Naive thymus-derived CD8-positive, alpha-beta T cell (primary cell): Measurements from ENCODE around the gene PRR23E. TPM values are rescaled to one million over a fixed set of nuclear protein-coding genes. Genes with fewer than 3 reads are reported as not detected.

ENCODE experiments used
- ATAC-seq, 2 donors: fragments of 150-1000 bp; cut with Tn5 transposase in 1 of 2; sonication (Bioruptor Pico), chemical (Tn5 transposase) in 1 of 2; 1 replicate in 1 of 2; 2 replicates in 1 of 2; pipeline ENCODE4 v1.10.0; 2021; ENCODE audit warnings: mild to moderate bottlenecking in 2 of 2, moderate library complexity in 2 of 2
- POLR2A ChIA-PET: fragments of 350-600 bp; sonication (Branson Sonifier 250); formaldehyde crosslinking; loops from one replicate; lab custom pipeline; 2021; ENCODE audit warnings: antibody characterized with exemption; lab: Charles Lee
- DNase-seq, 10 donors: peaks; one replicate each; pipeline versions ENCODE4 v3.0.0 to v3.0.0-alpha.2; 2020 to 2022
- H3K27ac Mint-ChIP-seq, 10 donors: one replicate each; pipeline ENCODE4 v1.8.0; 2020 to 2022; ENCODE audit warnings: mild to moderate bottlenecking in 10 of 10, mixed read lengths in 10 of 10, moderate library complexity in 4 of 10, inconsistent platforms in 1 of 10
- H3K27me3 Mint-ChIP-seq, 5 donors: one replicate each; pipeline ENCODE4 v1.8.0; 2021 to 2022; ENCODE audit warnings: mixed read lengths in 5 of 5
- H3K36me3 Mint-ChIP-seq, 3 donors: one replicate each; pipeline ENCODE4 v1.8.0; 2020 to 2022; ENCODE audit warnings: mixed read lengths in 3 of 3, mild to moderate bottlenecking in 2 of 3, inconsistent platforms in 1 of 3
- H3K4me1 Mint-ChIP-seq, 4 donors: one replicate each; pipeline ENCODE4 v1.8.0; 2021 to 2022; ENCODE audit warnings: mixed read lengths in 4 of 4
- H3K4me3 Mint-ChIP-seq, 10 donors: one replicate each; pipeline ENCODE4 v1.8.0; 2020 to 2022; ENCODE audit warnings: mild to moderate bottlenecking in 10 of 10, mixed read lengths in 10 of 10, moderate library complexity in 6 of 10, inconsistent platforms in 1 of 10
- H3K9me3 Mint-ChIP-seq, 9 donors: one replicate each; pipeline ENCODE4 v1.8.0; 2020 to 2022; ENCODE audit warnings: mixed read lengths in 9 of 9, mild to moderate bottlenecking in 3 of 9, inconsistent platforms in 1 of 9, moderate library complexity in 1 of 9
- polyA plus RNA-seq, 3 donors: library from polyadenylated mRNA; unstranded; fragments of 300-500 nt; fragmentation: Illumina TruSeq; gene quantifications; one replicate each; pipeline ENCODE4 v1.2.3, GENCODE V29; 2021
- total RNA-seq, 8 experiments: library from RNA in 2 of 8; stranded (reverse) in 2 of 8; gene quantifications; one replicate each; pipeline ENCODE4 v1.2.3 and lab custom pipeline; 2021 to 2026

Gene PRR23E
- total and polyA plus RNA-seq, 5 experiments from 2014 or later: not detected

DNA sequence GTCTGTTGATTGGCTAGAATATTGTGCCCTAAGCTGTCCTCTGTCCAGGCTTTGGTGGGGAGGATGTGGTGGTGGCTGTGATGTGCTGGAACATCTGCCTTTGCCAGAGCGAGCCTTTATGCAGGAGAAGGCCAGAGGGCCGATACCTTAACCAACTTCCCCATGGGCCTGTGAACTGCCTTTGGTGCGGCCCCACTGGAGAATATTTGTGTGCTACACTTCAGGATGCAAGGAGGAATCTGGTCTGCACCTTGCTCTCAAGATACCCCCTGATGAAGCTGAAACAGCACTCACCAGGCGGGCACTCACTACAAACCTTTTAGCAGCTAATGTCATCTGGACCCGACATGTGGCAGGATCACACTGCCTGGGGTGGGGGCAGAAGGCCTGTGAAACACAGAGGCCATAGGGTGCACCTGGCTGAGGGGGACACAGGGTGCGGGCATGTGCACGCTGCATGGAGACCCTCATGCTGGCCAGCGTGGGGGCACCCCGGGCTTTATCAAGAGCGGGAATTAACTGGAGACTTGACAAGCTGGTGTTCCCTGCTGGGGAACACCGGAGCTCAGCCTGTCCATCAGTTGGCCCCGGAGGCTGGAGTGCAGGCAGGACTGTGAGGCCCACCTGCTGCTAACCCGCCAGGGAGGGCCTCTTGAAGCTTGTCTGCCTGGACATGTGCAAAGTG, 16.4 kb downstream of the PRR23E start:
- Mint-ChIP-seq H3K36me3 (no peaks in the 10 kb centered on the region), H3K27ac (no peak overlapping the region), H3K27me3 (peaks cover 1 to 28% (median 17%) of the 10 kb centered on the region in 5 donors), H3K4me3 (no peak overlapping the region), H3K4me1 (peaks cover 0 to 2% (median 0%) of the 10 kb centered on the region in 4 donors), H3K9me3 (peaks cover 0 to 2% (median 0%) of the 10 kb centered on the region in 9 donors)
- POLR2A ChIA-PET: no interaction called here
- DNase-seq (no peak), ATAC-seq (no peak)

DNA sequence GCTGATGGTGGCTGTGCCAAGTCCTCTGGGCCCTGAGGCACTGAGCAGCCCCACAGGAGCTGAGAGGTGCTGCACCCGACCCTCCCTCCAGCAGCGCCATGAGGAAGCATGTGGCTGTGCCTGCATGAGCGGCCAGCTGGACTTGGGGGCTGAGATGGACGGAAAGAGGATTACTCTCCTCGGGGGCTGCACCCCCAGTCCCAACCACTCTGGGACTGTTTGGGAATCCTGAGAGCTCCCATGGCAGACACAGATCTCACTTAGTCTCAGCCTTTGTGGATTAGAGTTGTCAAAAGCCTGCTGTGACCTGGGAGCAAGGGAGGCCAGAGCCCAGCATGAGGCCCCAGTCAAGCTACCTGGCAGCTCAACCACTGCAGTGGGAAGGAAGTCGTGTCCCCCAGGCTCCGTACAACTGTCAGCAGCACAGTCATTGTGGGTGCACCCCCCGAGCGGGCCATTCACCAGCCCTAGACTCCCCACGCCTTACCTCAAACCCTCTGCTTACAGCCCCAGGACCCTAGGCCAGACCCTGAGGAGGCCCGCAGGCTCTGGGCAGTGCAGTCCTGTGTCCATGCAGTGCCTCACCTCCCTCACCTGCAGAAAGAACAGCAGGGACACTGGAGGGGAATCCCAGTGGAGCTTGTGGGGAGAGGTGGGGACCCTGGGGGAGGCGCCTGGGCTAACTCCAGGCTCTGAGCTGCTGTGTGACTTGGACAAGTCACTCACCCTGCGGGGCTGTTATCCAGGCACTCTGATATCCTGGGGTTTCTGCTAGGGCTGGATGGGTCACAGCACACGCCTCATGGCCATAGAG, 17.1 kb downstream of the PRR23E start:
- POLR2A ChIA-PET: no interaction called here
- Mint-ChIP-seq H3K9me3 (peaks cover 0 to 2% (median 0%) of the 10 kb centered on the region in 9 donors), H3K27ac (no peak overlapping the region), H3K36me3 (no peaks in the 10 kb centered on the region), H3K27me3 (peaks cover 1 to 28% (median 17%) of the 10 kb centered on the region in 5 donors), H3K4me3 (no peak overlapping the region), H3K4me1 (peaks cover 5 to 9% (median 5%) of the 10 kb centered on the region in 4 donors)
- DNase-seq (no peak), ATAC-seq (no peak)

DNA sequence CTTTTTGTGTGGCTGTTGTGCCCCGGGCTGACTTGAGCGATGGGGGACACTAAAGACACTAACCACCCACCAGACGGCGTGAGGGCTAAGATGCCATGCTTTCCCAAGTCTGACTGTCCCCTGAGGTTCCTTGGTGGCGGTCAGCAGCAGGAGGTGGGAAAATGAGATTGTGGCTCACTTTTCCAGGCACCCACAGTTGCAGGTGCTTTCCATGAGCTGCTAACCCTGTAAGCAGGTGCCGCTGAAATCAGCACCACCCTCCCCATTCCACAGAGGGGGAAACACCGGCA, 17.7 kb downstream of the PRR23E start:
- Mint-ChIP-seq H3K4me3 (no peak overlapping the region), H3K36me3 (no peaks in the 10 kb centered on the region), H3K27me3 (peaks cover 1 to 28% (median 17%) of the 10 kb centered on the region in 5 donors), H3K27ac (no peak overlapping the region), H3K4me1 (peaks cover 5 to 14% (median 6%) of the 10 kb centered on the region in 4 donors), H3K9me3 (peaks cover 0 to 2% (median 0%) of the 10 kb centered on the region in 9 donors)
- DNase-seq (no peak), ATAC-seq (no peak)
- POLR2A ChIA-PET: no interaction called here

DNA sequence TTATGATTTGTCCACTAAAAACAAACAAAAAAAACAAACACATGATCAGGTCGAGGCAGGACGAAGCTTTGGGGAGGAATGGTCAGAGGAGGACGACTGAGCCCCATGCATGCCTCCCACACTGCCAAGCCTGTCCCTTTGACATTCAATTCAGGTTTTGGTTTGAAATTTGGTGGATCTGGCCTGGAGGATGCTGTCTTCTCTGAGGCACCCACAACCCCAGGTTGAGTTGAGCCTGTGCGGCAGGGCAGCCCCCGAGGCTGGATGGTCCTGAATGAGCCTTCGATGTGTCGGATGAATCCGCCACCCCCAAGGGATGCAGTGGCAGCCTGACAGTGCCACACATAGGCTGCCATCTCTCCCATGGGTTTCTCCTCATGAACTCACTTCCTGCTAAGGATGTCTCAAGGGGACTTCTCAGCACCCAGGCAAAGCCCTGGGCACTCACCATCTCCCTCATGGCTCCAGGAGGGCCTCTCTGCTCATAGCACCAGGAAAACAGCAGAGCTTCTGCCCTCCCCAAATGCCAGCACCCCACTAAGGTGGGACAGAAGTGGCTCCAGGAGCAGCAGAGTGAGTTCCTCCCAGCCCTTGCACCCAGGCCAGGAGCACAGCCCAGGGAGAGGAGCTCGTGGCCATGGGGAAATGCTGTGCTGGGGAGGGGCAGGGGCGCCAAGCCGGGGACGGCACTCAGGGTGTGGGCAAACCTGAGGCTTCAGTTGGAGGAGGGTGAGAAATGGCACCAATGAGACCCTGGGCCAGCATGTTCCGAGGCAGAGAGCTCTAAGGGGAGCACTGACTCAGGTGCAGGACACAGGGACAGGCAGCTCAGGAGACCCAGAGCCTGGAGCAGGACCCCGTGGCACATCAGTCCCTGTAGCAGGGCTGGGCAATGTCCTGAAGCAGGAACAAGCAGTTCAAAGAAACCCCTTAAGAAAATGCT, 18.5 kb downstream of the PRR23E start:
- POLR2A ChIA-PET: no interaction called here
- Mint-ChIP-seq H3K36me3 (no peaks in the 10 kb centered on the region), H3K4me3 (no peak overlapping the region), H3K27me3 (peaks cover 1 to 28% (median 17%) of the 10 kb centered on the region in 5 donors), H3K9me3 (peaks cover 0 to 2% (median 0%) of the 10 kb centered on the region in 9 donors), H3K4me1 (peaks cover 5 to 14% (median 6%) of the 10 kb centered on the region in 4 donors), H3K27ac (no peak overlapping the region)
- ATAC-seq (no peak), DNase-seq (no peak)

DNA sequence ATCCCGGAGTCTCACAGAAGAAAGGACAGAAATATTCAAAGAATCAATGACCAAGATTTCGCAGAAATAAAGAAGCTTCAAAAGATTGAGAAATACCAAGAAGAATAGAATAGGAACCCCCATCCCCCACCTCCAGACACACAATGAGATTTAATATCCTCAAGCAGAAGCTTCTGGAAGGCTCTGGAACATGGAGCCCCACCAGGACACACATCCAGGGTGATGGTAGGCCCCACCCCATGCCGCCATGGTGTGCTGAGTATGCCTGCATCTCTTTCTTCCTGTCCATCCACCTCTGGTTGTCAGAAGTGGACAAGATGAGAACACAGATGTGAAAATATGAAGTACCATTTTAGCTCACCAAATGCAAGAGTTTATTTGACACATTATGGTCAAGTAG, 19.3 kb downstream of the PRR23E start:
- DNase-seq: no peak

DNA sequence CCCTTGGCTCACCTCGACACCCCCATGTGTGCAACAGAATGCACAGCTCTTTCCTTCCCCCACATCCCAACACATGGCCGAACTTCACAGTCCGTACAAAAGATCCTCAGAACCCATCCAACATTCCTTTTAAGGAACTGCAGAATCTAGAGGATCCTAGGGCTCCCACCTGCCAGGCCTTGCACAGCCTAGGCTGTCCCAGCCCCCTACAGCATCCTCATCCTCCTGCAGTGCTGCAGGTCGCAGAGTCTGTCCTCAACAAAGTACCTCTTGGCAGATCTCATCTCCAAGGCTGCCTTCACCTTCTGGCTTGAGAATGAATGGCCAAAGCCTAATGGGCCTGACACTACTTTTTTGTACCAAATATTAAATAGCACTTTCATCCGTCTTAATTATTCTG, 19.8 kb downstream of the PRR23E start:
- ATAC-seq: no peak
- Mint-ChIP-seq H3K4me1 (peaks cover 5 to 14% (median 6%) of the 10 kb centered on the region in 4 donors), H3K27ac (no peak overlapping the region), H3K27me3 (peaks cover 0 to 28% (median 13%) of the 10 kb centered on the region in 5 donors), H3K36me3 (no peaks in the 10 kb centered on the region), H3K9me3 (no peaks in the 10 kb centered on the region), H3K4me3 (no peak overlapping the region)
- DNase-seq: no peak
- POLR2A ChIA-PET: no interaction called here

More for the DNA sequence above, 19.3 kb downstream of the PRR23E start:
- H3K27ac Mint-ChIP-seq: no peak overlapping the region
- POLR2A ChIA-PET: no interaction called here
- no peaks in the 10 kb centered on the region for H3K36me3 Mint-ChIP-seq
- peaks cover 5 to 14% (median 6%) of the 10 kb centered on the region in 4 donors for H3K4me1 Mint-ChIP-seq
- peaks cover 0 to 28% (median 17%) of the 10 kb centered on the region in 5 donors for H3K27me3 Mint-ChIP-seq
- ATAC-seq: no peak
- no peaks in the 10 kb centered on the region for H3K9me3 Mint-ChIP-seq
- H3K4me3 Mint-ChIP-seq: no peak overlapping the region

DNA sequence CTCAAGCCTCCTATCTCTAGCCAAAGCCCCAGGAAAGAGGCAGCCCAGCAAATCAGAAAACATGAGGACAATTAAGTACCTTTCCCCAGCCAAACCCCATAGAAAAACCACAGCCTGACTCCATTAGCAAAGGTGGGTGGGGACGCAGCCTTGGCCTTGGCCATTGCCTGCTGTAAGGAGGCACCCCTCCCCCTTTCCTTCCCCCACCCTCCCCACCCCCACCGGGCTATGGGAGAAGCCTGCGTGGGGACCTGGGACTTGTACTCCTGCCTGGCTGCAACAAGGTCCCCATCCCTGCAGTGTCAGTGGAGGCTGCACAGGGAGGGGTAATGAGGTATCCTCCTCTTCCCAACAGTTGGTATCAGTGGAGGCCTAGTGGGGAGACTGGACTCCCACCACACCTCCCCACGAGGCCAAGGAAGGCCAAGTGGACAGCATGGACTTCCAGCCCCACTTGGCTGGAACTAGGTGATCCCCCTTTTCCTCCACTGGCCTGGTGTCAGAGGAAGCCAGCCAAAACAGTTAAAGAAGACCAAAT, 20.5 kb downstream of the PRR23E start:
- Mint-ChIP-seq H3K4me3 (no peak overlapping the region), H3K27me3 (peaks cover 0 to 20% (median 10%) of the 10 kb centered on the region in 5 donors), H3K36me3 (no peaks in the 10 kb centered on the region), H3K9me3 (no peaks in the 10 kb centered on the region), H3K4me1 (peaks cover 5 to 14% (median 6%) of the 10 kb centered on the region in 4 donors), H3K27ac (no peak overlapping the region)
- no peak for ATAC-seq
- POLR2A ChIA-PET: no interaction called here
- DNase-seq: no peak

DNA sequence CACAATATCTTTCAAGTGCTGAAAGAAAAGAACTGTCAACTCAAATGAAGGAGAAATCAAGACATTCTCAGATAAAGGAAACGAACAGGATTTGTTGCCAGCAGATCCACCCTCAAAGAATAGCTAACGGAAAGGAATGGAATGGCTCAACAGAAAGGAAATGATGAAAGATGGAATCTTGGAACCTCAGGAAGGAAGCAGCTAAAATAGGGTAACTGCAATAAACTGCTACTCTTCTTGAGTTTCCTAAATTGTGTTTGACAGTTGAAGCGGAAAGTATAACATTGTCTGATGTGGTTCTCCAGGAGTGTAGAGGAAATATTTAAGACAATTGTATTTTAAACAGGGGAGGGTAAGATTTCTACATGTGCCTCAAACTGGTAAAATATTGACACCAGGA, 22.0 kb downstream of the PRR23E start:
- no peaks in the 10 kb centered on the region for H3K9me3 Mint-ChIP-seq
- DNase-seq (no peak), ATAC-seq (no peak)
- H3K4me1 Mint-ChIP-seq: peaks cover 5 to 14% (median 6%) of the 10 kb centered on the region in 4 donors
- H3K27me3 Mint-ChIP-seq: peaks cover 0 to 18% (median 10%) of the 10 kb centered on the region in 5 donors
- POLR2A ChIA-PET: no interaction called here
- no peak overlapping the region for H3K27ac Mint-ChIP-seq
- H3K36me3 Mint-ChIP-seq: no peaks in the 10 kb centered on the region
- H3K4me3 Mint-ChIP-seq: no peak overlapping the region

DNA sequence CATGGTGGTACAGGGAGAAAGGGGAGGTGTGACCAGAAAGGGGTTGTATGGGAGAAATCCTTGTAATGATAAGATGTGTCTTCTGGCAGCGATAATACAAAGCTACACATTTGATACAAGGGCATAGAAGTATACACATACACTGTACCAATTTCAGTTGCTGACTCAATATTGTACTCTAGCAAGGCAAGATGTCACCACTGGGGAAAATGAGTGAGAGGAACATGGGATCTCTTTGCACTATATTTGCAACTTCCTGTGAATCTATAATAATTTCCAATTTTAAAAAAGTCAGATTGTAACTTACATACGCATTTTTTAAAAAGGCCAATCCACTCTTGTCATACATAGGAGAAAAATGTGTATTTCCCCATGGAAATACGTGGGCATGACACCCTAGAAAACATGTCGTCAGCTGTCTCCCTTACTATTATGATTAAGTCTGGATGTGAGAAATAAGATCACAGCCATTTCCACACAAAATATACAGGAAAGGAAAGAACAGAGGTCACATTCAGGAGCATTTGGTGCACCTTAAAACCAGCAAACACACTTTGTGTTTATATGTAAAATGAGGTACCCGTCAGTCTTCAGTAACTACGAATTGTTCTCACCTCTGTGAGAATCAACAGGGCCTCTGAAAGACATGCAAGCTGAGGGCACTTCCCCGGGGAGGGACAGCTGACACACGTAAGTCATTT, 22.9 kb downstream of the PRR23E start:
- no peak for ATAC-seq
- H3K27ac Mint-ChIP-seq: no peak overlapping the region
- peaks cover 5 to 14% (median 6%) of the 10 kb centered on the region in 4 donors for H3K4me1 Mint-ChIP-seq

DNA sequence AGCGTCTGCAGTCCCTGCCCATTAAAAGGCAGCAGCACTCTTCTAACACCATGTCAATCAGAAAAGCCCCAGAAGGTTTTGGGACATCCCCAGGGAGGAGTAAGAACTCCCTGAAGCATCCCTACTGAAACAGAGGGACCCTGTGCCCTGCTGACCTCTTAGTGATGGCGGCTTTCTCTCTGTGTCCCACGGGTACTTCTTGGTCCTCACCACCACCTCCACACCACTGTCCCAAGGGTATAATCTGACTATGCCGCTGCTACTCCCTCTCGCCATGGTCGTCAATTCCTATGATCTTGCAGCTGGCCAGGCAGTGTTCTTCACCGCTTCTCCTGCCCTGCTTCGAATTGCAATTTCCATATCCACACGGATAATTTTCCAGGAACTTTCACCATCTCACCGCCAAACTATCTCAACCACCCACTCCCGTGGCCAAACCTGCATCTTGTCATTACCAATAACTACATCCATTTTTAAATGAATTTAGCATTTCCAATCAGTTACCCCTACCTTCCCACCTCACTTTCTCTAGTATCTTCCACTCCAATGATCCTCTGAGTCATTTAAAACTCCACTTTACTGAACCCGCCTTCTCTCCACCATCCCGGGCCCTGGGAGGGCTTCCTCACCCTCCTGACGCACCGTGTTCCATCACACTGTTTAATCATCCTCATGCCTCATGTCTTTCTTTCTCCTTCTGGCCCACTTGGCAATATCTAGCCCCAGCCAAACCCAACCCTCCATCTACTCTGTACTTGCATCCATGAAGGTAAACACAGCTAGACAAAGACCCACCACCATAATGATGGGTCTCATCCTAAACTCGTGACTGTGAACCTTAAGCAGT, 23.7 kb downstream of the PRR23E start:
- Mint-ChIP-seq H3K36me3 (no peaks in the 10 kb centered on the region), H3K4me3 (no peak overlapping the region), H3K4me1 (peaks cover 5 to 14% (median 6%) of the 10 kb centered on the region in 4 donors), H3K27me3 (peaks cover 4 to 22% (median 13%) of the 10 kb centered on the region in 5 donors), H3K27ac (no peak overlapping the region), H3K9me3 (no peaks in the 10 kb centered on the region)
- no peak for DNase-seq
- POLR2A ChIA-PET: no interaction called here
- ATAC-seq: no peak

More for the DNA sequence above, 22.9 kb downstream of the PRR23E start:
- peaks cover 4 to 24% (median 13%) of the 10 kb centered on the region in 5 donors for H3K27me3 Mint-ChIP-seq
- no peak for DNase-seq
- POLR2A ChIA-PET: no interaction called here
- H3K9me3 Mint-ChIP-seq: no peaks in the 10 kb centered on the region
- no peak overlapping the region for H3K4me3 Mint-ChIP-seq
- H3K36me3 Mint-ChIP-seq: no peaks in the 10 kb centered on the region
